T-cell (primary cell): ENCODE data around the gene NKTR. TPM values are rescaled to one million over a fixed set of nuclear protein-coding genes. Genes with fewer than 3 reads are reported as not detected.

ENCODE experiments used
- ATAC-seq, 4 experiments: fragments of 200-7000 bp in 3 of 4; fragments of 150-1000 bp in 1 of 4; cut with Tn5 transposase; replicated peaks in 1 of 4; 1 replicate in 3 of 4; 2 replicates in 1 of 4; pipeline ENCODE4 v1.10.0; 2021; ENCODE audit warnings: moderate library complexity in 3 of 4, mild to moderate bottlenecking in 2 of 4, moderate number of reproducible peaks in 1 of 4
- CTCF ChIA-PET, 2 donors: fragments of 300-600 bp; sonication (Branson Sonifier 250); formaldehyde crosslinking; loops; one replicate each; lab custom pipeline; 2022; ENCODE audit warnings: antibody characterized with exemption in 2 of 2; lab: Charles Lee
- POLR2A ChIA-PET, 2 donors: fragments of 300-600 bp; sonication (Branson Sonifier 250); formaldehyde crosslinking; loops; one replicate each; lab custom pipeline; 2022; ENCODE audit warnings: antibody characterized with exemption in 2 of 2; lab: Charles Lee
- DNase-seq, 35 experiments: peaks; one replicate each; pipeline versions ENCODE4 v3.0.0 to v3.0.0-alpha.2; 2013 to 2023
- H3K27ac ChIP-seq: one replicate; pipeline ENCODE4 v1.5.1; 2013; ENCODE audit warnings: low read length
- H3K27me3 ChIP-seq, 2 experiments: replicated peaks in 1 of 2; 1 replicate in 1 of 2; 2 replicates in 1 of 2; pipeline versions ENCODE4 v1.6.1 to v1.7.0; 2013; ENCODE audit warnings: low read length in 1 of 2, mixed read lengths in 1 of 2; ENCODE audit not compliant: control insufficient read depth in 2 of 2, insufficient read depth in 2 of 2; ENCODE audit errors: extremely low read depth in 1 of 2
- H3K36me3 ChIP-seq, 2 donors: 1 replicate in 1 of 2; 2 replicates in 1 of 2; pipeline versions ENCODE4 v1.6.1 to v1.7.0; 2013; ENCODE audit warnings: low read length in 1 of 2; ENCODE audit not compliant: control insufficient read depth in 2 of 2, insufficient read depth in 1 of 2; ENCODE audit errors: extremely low read depth in 1 of 2
- H3K4me1 ChIP-seq, 2 experiments: 1 replicate in 1 of 2; 2 replicates in 1 of 2; pipeline versions ENCODE4 v1.6.1 to v1.7.0; 2013; ENCODE audit warnings: low read length in 2 of 2, mixed read lengths in 1 of 2; ENCODE audit not compliant: insufficient read depth in 2 of 2, control insufficient read depth in 1 of 2; ENCODE audit errors: extremely low read depth in 1 of 2
- H3K4me3 ChIP-seq, 2 donors: 1 replicate in 1 of 2; 2 replicates in 1 of 2; pipeline versions ENCODE4 v1.5.1 to v1.7.0; 2013; ENCODE audit warnings: mild to moderate bottlenecking in 2 of 2, low read length in 1 of 2, moderate library complexity in 1 of 2; ENCODE audit not compliant: control insufficient read depth in 1 of 2; ENCODE audit errors: extremely low read depth in 1 of 2
- H3K9me3 ChIP-seq: 2 replicates; pipeline ENCODE4 v1.7.0; 2013
- H3K27ac Mint-ChIP-seq, 2 donors: one replicate each; pipeline ENCODE4 v1.8.0; 2020 to 2021; ENCODE audit warnings: mild to moderate bottlenecking in 2 of 2, mixed read lengths in 2 of 2
- H3K27me3 Mint-ChIP-seq, 2 donors: one replicate each; pipeline ENCODE4 v1.8.0; 2021 to 2022; ENCODE audit warnings: mixed read lengths in 2 of 2
- H3K36me3 Mint-ChIP-seq: one replicate; pipeline ENCODE4 v1.8.0; 2021; ENCODE audit warnings: mixed read lengths
- H3K4me1 Mint-ChIP-seq, 3 donors: one replicate each; pipeline ENCODE4 v1.8.0; 2020 to 2022; ENCODE audit warnings: mixed read lengths in 3 of 3, mild to moderate bottlenecking in 1 of 3
- H3K4me3 Mint-ChIP-seq, 3 donors: one replicate each; pipeline ENCODE4 v1.8.0; 2020 to 2022; ENCODE audit warnings: mild to moderate bottlenecking in 3 of 3, mixed read lengths in 3 of 3, moderate library complexity in 3 of 3
- H3K9me3 Mint-ChIP-seq, 3 donors: one replicate each; pipeline ENCODE4 v1.8.0; 2020 to 2022; ENCODE audit warnings: mixed read lengths in 3 of 3
- WGBS: methylation state at CpG from one replicate; pipeline ENCODE4 v1.1.5; 2013; ENCODE audit warnings: missing lambda C conversion rate; ENCODE audit not compliant: insufficient coverage; 5-methylcytosine and 5-hydroxymethylcytosine counted together
- total RNA-seq, 35 experiments: library from RNA in 6 of 35; stranded (reverse) in 6 of 35; fragments of 120-200 nt in 1 of 35; gene quantifications; one replicate each; pipeline versions ENCODE4 v1.2.1 to v1.2.4 and lab custom pipeline; 2013 to 2026

NKTR gene
- total RNA-seq, 5 donors from 2014 or later (not counting 1 experiment from before 2014, with no cell fraction given), result 185 to 252 (median 209) TPM

- Mint-ChIP-seq H3K9me3 (no peaks in the 10 kb centered on the region), H3K4me3 (no peak overlapping the region), H3K27me3 (no peaks in the 10 kb centered on the region), H3K27ac (no peak overlapping the region), H3K36me3 (no peaks in the 10 kb centered on the region), H3K4me1 (peaks cover 0 to 4% (median 0%) of the 10 kb centered on the region in 3 donors)
- WGBS, result 91% methylated on average over 22 of the region's 25 CpGs
- DNase-seq (no peak), ATAC-seq (no peak)
- Histone ChIP-seq H3K4me1 (peaks cover 0 to 9% of the 10 kb centered on the region in 2 experiments), H3K36me3 (no peaks in the 10 kb centered on the region), H3K9me3 (no peaks in the 10 kb centered on the region), H3K27me3 (peaks cover 0 to 9% of the 10 kb centered on the region in 2 experiments), H3K27ac (no peak overlapping the region), H3K4me3 (no peak overlapping the region)
- POLR2A ChIA-PET, result no interaction called here
- CTCF ChIA-PET, result no interaction called here
Measured at GRCh38 chr3:42659451-42660130, 59.1 kb downstream of the NKTR start.

DNA sequence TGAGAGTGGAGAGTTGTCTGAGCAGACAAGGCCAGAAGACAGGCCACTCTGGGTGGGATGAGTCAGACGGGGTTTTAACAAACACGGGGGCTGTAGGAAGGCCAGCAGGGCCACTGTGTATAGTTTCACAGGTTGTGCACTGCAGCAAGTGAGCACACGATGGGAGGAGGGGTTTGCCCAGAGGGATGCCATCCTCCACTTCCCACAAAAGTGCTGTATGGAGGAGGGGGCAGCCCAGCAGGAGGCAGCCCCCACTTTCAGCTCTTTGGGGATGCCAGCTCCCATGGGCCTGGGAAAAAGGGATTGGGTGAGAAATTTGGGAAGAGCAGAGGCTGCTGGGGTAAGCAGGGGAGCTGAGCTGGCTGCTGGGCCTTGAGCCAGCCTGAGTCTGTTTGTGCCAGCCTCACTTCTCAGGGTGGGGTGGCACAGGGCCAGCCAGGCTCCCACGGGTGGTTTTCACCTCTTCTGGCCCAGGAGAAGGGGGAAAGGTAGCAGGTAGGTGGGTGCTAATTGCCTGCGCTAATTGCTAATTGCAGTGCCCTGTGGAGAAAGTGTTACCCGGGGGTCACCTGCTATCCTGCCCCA, 59.7 kb downstream of the NKTR start:
- Histone ChIP-seq H3K4me1 (peaks cover 0 to 2% of the 10 kb centered on the region in 2 experiments), H3K27ac (no peak overlapping the region), H3K9me3 (no peaks in the 10 kb centered on the region), H3K4me3 (no peak overlapping the region), H3K36me3 (no peaks in the 10 kb centered on the region), H3K27me3 (peaks cover 0 to 2% of the 10 kb centered on the region in 2 experiments)
- CTCF ChIA-PET, result no interaction called here
- Mint-ChIP-seq H3K27ac (peak overlapping the region in 1 of 2 donors; percentile 53), H3K27me3 (no peaks in the 10 kb centered on the region), H3K36me3 (no peaks in the 10 kb centered on the region), H3K4me1 (peaks cover 0 to under 1% (median 0%) of the 10 kb centered on the region in 3 donors), H3K9me3 (no peaks in the 10 kb centered on the region), H3K4me3 (no peak overlapping the region)
- 78% methylated on average over 4 of the region's 6 CpGs for WGBS
- POLR2A ChIA-PET, result no interaction called here
- ATAC-seq (no peak), DNase-seq (no peak)

DNA sequence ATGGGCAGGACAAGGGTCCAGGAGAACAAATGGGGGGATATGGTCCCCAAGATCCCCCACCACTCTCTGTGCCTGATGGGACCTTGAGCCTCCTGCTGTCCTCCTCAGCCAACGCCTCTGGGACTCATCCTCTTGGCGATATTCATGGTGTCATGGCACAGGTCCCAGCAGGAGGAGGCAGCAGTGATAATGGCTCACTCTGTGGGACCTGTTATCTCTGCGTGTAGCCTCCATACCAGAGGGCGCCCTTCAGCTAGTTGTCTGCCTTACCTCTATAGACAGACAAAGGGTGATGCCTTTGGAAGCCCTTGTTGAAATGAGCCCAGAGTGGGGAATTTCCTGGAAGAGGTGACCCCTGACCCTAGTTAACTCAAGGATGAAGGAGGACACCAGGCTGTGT, 60.4 kb downstream of the NKTR start:
- no peaks in the 10 kb centered on the region for H3K36me3 ChIP-seq
- H3K27ac Mint-ChIP-seq, result peak overlapping the region in 1 of 2 donors; percentile 34
- H3K4me3 ChIP-seq, result no peak overlapping the region
- no peak for DNase-seq
- no peaks in the 10 kb centered on the region for H3K9me3 Mint-ChIP-seq
- CTCF ChIA-PET, result no interaction called here
- ATAC-seq, result no peak
- H3K9me3 ChIP-seq, result no peaks in the 10 kb centered on the region
- no peak overlapping the region for H3K4me3 Mint-ChIP-seq
- 100% methylated on average over 1 of the region's 4 CpGs for WGBS
- no peaks in the 10 kb centered on the region for H3K36me3 Mint-ChIP-seq
- no peaks in the 10 kb centered on the region for H3K4me1 Mint-ChIP-seq
- H3K4me1 ChIP-seq, result no peaks in the 10 kb centered on the region
- no peaks in the 10 kb centered on the region for H3K27me3 Mint-ChIP-seq
- POLR2A ChIA-PET, result no interaction called here
- no peak overlapping the region for H3K27ac ChIP-seq
- no peaks in the 10 kb centered on the region for H3K27me3 ChIP-seq

DNA sequence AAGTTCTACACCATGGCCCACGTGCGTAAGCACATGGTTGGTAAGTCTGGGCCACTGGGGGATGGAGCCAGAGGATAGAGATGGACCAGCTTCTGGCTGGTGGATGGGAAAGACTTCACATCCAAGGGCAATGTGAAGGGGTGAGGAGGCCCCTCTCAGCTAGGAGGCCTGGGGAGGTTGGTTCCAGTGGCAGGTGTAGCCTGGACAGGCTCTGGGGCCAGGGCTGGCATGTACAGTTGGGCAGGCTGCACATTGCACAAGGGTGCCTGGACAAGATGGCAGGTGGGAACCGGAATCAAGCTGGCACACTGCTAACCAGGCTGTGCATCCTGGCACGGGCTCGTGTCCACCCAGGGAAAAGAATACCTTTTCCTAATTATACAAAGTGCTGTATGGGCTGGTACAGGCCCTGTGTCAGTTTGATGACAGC, 61.1 kb downstream of the NKTR start:
- Mint-ChIP-seq H3K4me3 (no peak overlapping the region), H3K9me3 (no peaks in the 10 kb centered on the region), H3K27me3 (no peaks in the 10 kb centered on the region), H3K4me1 (no peaks in the 10 kb centered on the region), H3K27ac (no peak overlapping the region), H3K36me3 (no peaks in the 10 kb centered on the region)
- Histone ChIP-seq H3K9me3 (no peaks in the 10 kb centered on the region), H3K27me3 (peaks cover 0 to 7% of the 10 kb centered on the region in 2 experiments), H3K4me1 (no peaks in the 10 kb centered on the region), H3K4me3 (no peak overlapping the region), H3K36me3 (no peaks in the 10 kb centered on the region), H3K27ac (no peak overlapping the region)
- ATAC-seq (no peak), DNase-seq (no peak)
- ChIA-PET POLR2A (no interaction called here), CTCF (no interaction called here)
- 89% methylated on average over 3 of the region's 5 CpGs for WGBS

- Mint-ChIP-seq H3K9me3 (no peaks in the 10 kb centered on the region), H3K27ac (no peak overlapping the region), H3K4me1 (no peaks in the 10 kb centered on the region), H3K36me3 (no peaks in the 10 kb centered on the region), H3K27me3 (peaks cover 0 to under 1% of the 10 kb centered on the region in 2 donors), H3K4me3 (no peak overlapping the region)
- Histone ChIP-seq H3K9me3 (no peaks in the 10 kb centered on the region), H3K36me3 (no peaks in the 10 kb centered on the region), H3K27ac (no peak overlapping the region), H3K4me1 (no peaks in the 10 kb centered on the region), H3K4me3 (no peak overlapping the region), H3K27me3 (peaks cover 0 to 9% of the 10 kb centered on the region in 2 experiments)
- CTCF ChIA-PET, result no interaction called here
- POLR2A ChIA-PET, result no interaction called here
- ATAC-seq, result no peak
- WGBS, result 88% methylated on average over 4 of the region's 7 CpGs
- no peak for DNase-seq
Measured at GRCh38 chr3:42662037-42662812, 61.7 kb downstream of the NKTR start.

DNA sequence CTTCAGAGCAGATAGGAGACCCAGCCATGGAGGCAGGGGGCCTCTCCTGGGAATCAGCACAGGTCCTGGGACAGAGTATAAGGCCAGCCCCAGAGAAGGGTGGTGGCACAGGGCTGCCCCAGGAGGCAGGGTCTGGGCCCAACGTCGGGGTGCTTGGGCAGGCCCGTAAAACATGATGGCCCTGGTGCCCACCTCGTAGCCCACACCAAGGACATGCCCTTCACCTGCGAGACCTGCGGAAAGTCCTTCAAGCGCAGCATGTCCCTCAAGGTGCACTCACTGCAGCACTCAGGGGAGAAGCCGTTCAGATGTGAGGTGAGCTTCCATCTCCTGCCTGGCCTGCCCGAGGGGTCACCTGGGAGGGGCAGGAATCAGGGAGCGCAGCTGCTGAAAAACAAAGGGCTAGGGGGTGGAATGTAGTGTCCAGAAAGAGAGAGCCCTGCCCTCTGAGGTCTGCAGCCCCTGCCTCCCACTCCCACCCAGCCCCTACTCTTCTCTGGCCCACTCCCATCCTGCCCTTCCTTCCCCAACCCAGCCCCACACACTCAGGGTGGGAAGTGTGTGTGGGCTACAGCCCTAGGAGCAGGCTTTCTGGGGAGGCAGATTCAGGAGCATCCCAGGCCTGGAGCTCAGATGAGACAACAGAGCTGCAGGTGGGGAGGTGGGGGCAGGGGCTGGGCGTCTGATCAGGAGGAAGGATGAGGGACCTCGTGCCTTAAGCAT, 62.5 kb downstream of the NKTR start:
- Histone ChIP-seq H3K4me1 (no peaks in the 10 kb centered on the region), H3K36me3 (no peaks in the 10 kb centered on the region), H3K9me3 (no peaks in the 10 kb centered on the region), H3K27ac (no peak overlapping the region), H3K27me3 (peaks cover 0 to 13% of the 10 kb centered on the region in 2 experiments), H3K4me3 (no peak overlapping the region)
- Mint-ChIP-seq H3K9me3 (no peaks in the 10 kb centered on the region), H3K27me3 (peaks cover 0 to 5% of the 10 kb centered on the region in 2 donors), H3K4me1 (no peaks in the 10 kb centered on the region), H3K4me3 (no peak overlapping the region), H3K36me3 (no peaks in the 10 kb centered on the region), H3K27ac (no peak overlapping the region)
- WGBS, result 83% methylated on average over 9 of the region's 12 CpGs
- ATAC-seq (no peak), DNase-seq (no peak)
- POLR2A ChIA-PET, result no interaction called here
- CTCF ChIA-PET, result interaction anchor here in 1 of 2 donors (0.6 kb wide), 1 partner anchor 1272 kb away, joined by 3 read pairs; no protein-coding TSS in a partner anchor
